IMR-90 (cell line): ENCODE measurements around the gene TREM2. TPM values are rescaled to one million over a fixed set of nuclear protein-coding genes. Genes with fewer than 3 reads are reported as not detected.

Experiments
- ATAC-seq: fragments of 200-7000 bp; cut with Tn5 transposase; 2 replicates; pipeline ENCODE4 v1.9.1; 2020; ENCODE audit warnings: low read depth, mild to moderate bottlenecking, moderate library complexity
- BruUV-seq: library from RNA; stranded (reverse); fragments of 400-500 nt; replicated peaks from 2 replicates; lab custom pipeline; 2021; lab: Mats Ljungman, UMichigan
- CTCF ChIA-PET: fragments of 300-600 bp; formaldehyde crosslinking; extraction: SDS; loops from one replicate; lab custom pipeline; 2021; ENCODE audit warnings: antibody characterized with exemption; lab: Yijun Ruan, JAX
- POLR2A ChIA-PET: fragments of 300-600 bp; sonication (Branson Sonifier 250); formaldehyde crosslinking; loops from one replicate; lab custom pipeline; 2022; ENCODE audit warnings: antibody characterized with exemption; ENCODE audit not compliant: unreplicated experiment; lab: Charles Lee
- DNase-seq: peaks from one replicate; pipeline ENCODE4 v3.0.0; 2013
- H2AFZ ChIP-seq: replicated peaks from 2 replicates; pipeline ENCODE3; 2013; ENCODE audit warnings: low read length, mild to moderate bottlenecking; ENCODE audit not compliant: poor library complexity
- H2AK5ac ChIP-seq: 2 replicates; pipeline ENCODE4 v1.6.1; 2013; ENCODE audit warnings: low read depth, low read length, inconsistent platforms
- H2AK9ac ChIP-seq: replicated peaks from 2 replicates; pipeline ENCODE3; 2013; ENCODE audit warnings: mild to moderate bottlenecking, low read depth, low read length, moderate library complexity; ENCODE audit not compliant: poor library complexity
- H2BK120ac ChIP-seq: 2 replicates; pipeline ENCODE4 v1.6.1; 2013; ENCODE audit warnings: low read depth, low read length, inconsistent platforms
- H2BK15ac ChIP-seq: 3 replicates; pipeline ENCODE4 v1.6.1; 2013; ENCODE audit warnings: low read depth, low read length, inconsistent platforms
- H2BK20ac ChIP-seq: 2 replicates; pipeline ENCODE4 v1.6.1; 2013; ENCODE audit warnings: low read depth, mild to moderate bottlenecking, inconsistent platforms, low read length, moderate library complexity
- H2BK5ac ChIP-seq: 2 replicates; pipeline ENCODE4 v1.6.1; 2013; ENCODE audit warnings: mild to moderate bottlenecking, low read depth, low read length, inconsistent platforms; ENCODE audit not compliant: poor library complexity, severe bottlenecking
- H3K14ac ChIP-seq: replicated peaks from 2 replicates; pipeline ENCODE4 v1.6.1; 2013; ENCODE audit warnings: low read depth, low read length, inconsistent platforms
- H3K18ac ChIP-seq: 2 replicates; pipeline ENCODE4 v1.6.1; 2013; ENCODE audit warnings: low read depth, low read length, control low read depth
- H3K23ac ChIP-seq: 2 replicates; pipeline ENCODE4 v1.6.1; 2013; ENCODE audit warnings: low read depth, low read length, inconsistent platforms
- H3K27ac ChIP-seq: 2 replicates; pipeline ENCODE4 v1.5.1; 2013; ENCODE audit warnings: mild to moderate bottlenecking, control low read depth, low read length; ENCODE audit not compliant: insufficient read depth
- H3K27me3 ChIP-seq: 2 replicates; pipeline ENCODE4 v1.6.1; 2013; ENCODE audit warnings: low read length; ENCODE audit not compliant: control insufficient read depth, insufficient read depth
- H3K36me3 ChIP-seq: 2 replicates; pipeline ENCODE4 v1.6.1; 2013; ENCODE audit warnings: low read length, mixed read lengths; ENCODE audit not compliant: control insufficient read depth, insufficient read depth
- H3K4ac ChIP-seq: 2 replicates; pipeline ENCODE4 v1.6.1; 2013; ENCODE audit warnings: low read depth, low read length, inconsistent platforms
- H3K4me1 ChIP-seq: 2 replicates; pipeline ENCODE4 v1.6.1; 2013; ENCODE audit warnings: low read length, mixed read lengths; ENCODE audit not compliant: control insufficient read depth, insufficient read depth
- H3K4me2 ChIP-seq: 2 replicates; pipeline ENCODE4 v1.6.1; 2013; ENCODE audit warnings: low read depth, mild to moderate bottlenecking, control low read depth, low read length, moderate library complexity
- H3K4me3 ChIP-seq: 2 replicates; pipeline ENCODE4 v1.5.1; 2013; ENCODE audit warnings: low read depth, mild to moderate bottlenecking, control low read depth, low read length, moderate library complexity; ENCODE audit not compliant: insufficient read depth
- H3K56ac ChIP-seq: 2 replicates; pipeline ENCODE4 v1.6.1; 2013; ENCODE audit warnings: low read length, inconsistent platforms; ENCODE audit not compliant: insufficient read depth; ENCODE audit errors: extremely low read depth
- H3K79me1 ChIP-seq, 2 experiments: 2 replicates each; pipeline ENCODE4 v1.6.1; 2013; ENCODE audit warnings: low read length in 2 of 2, inconsistent platforms in 1 of 2, low read depth in 1 of 2
- H3K9ac ChIP-seq: 2 replicates; pipeline ENCODE4 v1.6.1; 2013; ENCODE audit warnings: low read depth, low read length, control low read depth
- H3K9me1 ChIP-seq: 2 replicates; pipeline ENCODE4 v1.6.1; 2013; ENCODE audit warnings: low read length, inconsistent platforms; ENCODE audit not compliant: insufficient read depth
- H3K9me3 ChIP-seq: 2 replicates; pipeline ENCODE4 v1.6.1; 2013; ENCODE audit warnings: low read length; ENCODE audit not compliant: control insufficient read depth, insufficient read depth
- H4K20me1 ChIP-seq: 2 replicates; pipeline ENCODE4 v1.6.1; 2013; ENCODE audit warnings: low read length, inconsistent platforms; ENCODE audit not compliant: insufficient read depth
- H4K5ac ChIP-seq: 2 replicates; pipeline ENCODE4 v1.6.1; 2013; ENCODE audit warnings: mild to moderate bottlenecking, low read depth, low read length, control low read depth
- H4K8ac ChIP-seq, 2 experiments: 2 replicates each; pipeline ENCODE4 v1.6.1; 2013; ENCODE audit warnings: low read depth in 2 of 2, low read length in 2 of 2, control low read depth in 1 of 2, inconsistent platforms in 1 of 2
- H4K91ac ChIP-seq: 2 replicates; pipeline ENCODE4 v1.6.1; 2013; ENCODE audit warnings: low read depth, low read length, inconsistent platforms; ENCODE audit not compliant: insufficient read depth
- CTCF ChIP-seq: conservative IDR thresholded peaks from 2 replicates; pipeline ENCODE4 v1.5.1; 2012; ENCODE audit warnings: mild to moderate bottlenecking, low read depth, low read length, improper control_type of control experiment
- FOS ChIP-seq: fragments of 150-350 bp; IDR thresholded peaks from 2 replicates; pipeline ENCODE4 v1.6.1; 2016; ENCODE audit warnings: low read depth, low read length
- MAFK ChIP-seq: IDR thresholded peaks from 2 replicates; pipeline ENCODE4 v1.6.1; 2012; ENCODE audit warnings: low read depth, low read length, improper control_type of control experiment
- RAD21 ChIP-seq: IDR thresholded peaks from 2 replicates; pipeline ENCODE4 v1.6.1; 2012; ENCODE audit warnings: low read length, improper control_type of control experiment
- RFX5 ChIP-seq: IDR thresholded peaks from 2 replicates; pipeline ENCODE4 v1.8.0; 2012; ENCODE audit warnings: low read depth, mild to moderate bottlenecking, low read length, moderate library complexity
- WGBS, 2 experiments: methylation state at CpG; one replicate each; pipeline versions ENCODE4 v1.1.5 to v1.1.7; 2013; ENCODE audit warnings: missing lambda C conversion rate in 2 of 2; ENCODE audit not compliant: insufficient read length in 1 of 2; ENCODE audit errors: extremely low coverage in 2 of 2; 5-methylcytosine and 5-hydroxymethylcytosine counted together
- dilution Hi-C: fragments of 300-500 bp; cut with HindIII; formaldehyde crosslinking; loops from one replicate; pipeline ENCODE4 v1.14.3; 2018; ENCODE audit warnings: low sequenced_read_pairs; ENCODE audit not compliant: unreplicated experiment
- in situ Hi-C: fragments of 300-500 bp; cut with MboI; formaldehyde crosslinking; loops from 3 replicates; pipeline ENCODE4 v1.14.3; 2019; ENCODE audit warnings: low sequenced_read_pairs, inconsistent platforms, mixed read lengths
- intact Hi-C: fragments of 100-400 bp; cut with micrococcal nuclease; formaldehyde crosslinking; loops from 2 replicates; pipeline ENCODE4 v1.10.0; 2022
- polyA plus RNA-seq, 3 experiments: library from polyadenylated mRNA; depleted of rRNA; stranded (reverse); fragments of >200 nt; gene quantifications; 2 replicates each; pipeline ENCODE4 v1.2.3, GENCODE V29; 2012; ENCODE audit warnings: low replicate concordance in 1 of 3
- total RNA-seq: library from RNA; depleted of rRNA; stranded (reverse); fragments of >200 nt; gene quantifications from 2 replicates; pipeline ENCODE4 v1.2.3, GENCODE V29; 2012

Gene TREM2
- total and polyA plus RNA-seq, 2 of the 4 experiments (the other 2 are of a cell fraction): not detected

- in situ Hi-C loops: no loop called here
- no peak overlapping the region for H2BK15ac ChIP-seq
- H3K56ac ChIP-seq: no peak overlapping the region
- TF ChIP-seq CTCF (no peak), RFX5 (no peak), RAD21 (no peak), MAFK (no peak), FOS (no peak)
- no peak overlapping the region for H3K4me3 ChIP-seq
- ChIA-PET CTCF (no interaction called here), POLR2A (no interaction called here)
- H3K79me1 ChIP-seq: no peaks in the 10 kb centered on the region
- H2AFZ ChIP-seq: no peak overlapping the region
- H3K18ac ChIP-seq: no peak overlapping the region
- H3K14ac ChIP-seq: no peak overlapping the region
- H3K4ac ChIP-seq: no peak overlapping the region
- H3K27me3 ChIP-seq: peaks cover 12% of the 10 kb centered on the region
- no peak overlapping the region for H3K27ac ChIP-seq
- no peak overlapping the region for H2AK5ac ChIP-seq
- H3K36me3 ChIP-seq: no peaks in the 10 kb centered on the region
- H2AK9ac ChIP-seq: no peak overlapping the region
- no peaks in the 10 kb centered on the region for H3K4me1 ChIP-seq
- no peaks in the 10 kb centered on the region for H3K9me1 ChIP-seq
- H2BK5ac ChIP-seq: no peak overlapping the region
- 100% methylated on average over 2 of the region's 3 CpGs; no CpG with 5 or more reads in 1 of the 2 experiments for WGBS, 2 experiments
- no peak overlapping the region for H2BK120ac ChIP-seq
- H4K5ac ChIP-seq: no peak overlapping the region
- H4K20me1 ChIP-seq: no peaks in the 10 kb centered on the region
- dilution Hi-C loops: no loop called here
- no peak overlapping the region for H2BK20ac ChIP-seq
- H4K8ac ChIP-seq: no peak overlapping the region
- intact Hi-C loops: no loop called here
- no TSS peak for BruUV-seq
- H3K4me2 ChIP-seq: no peak overlapping the region
- ATAC-seq: no peak
- H3K9ac ChIP-seq: no peak overlapping the region
- H3K9me3 ChIP-seq: peaks cover 3% of the 10 kb centered on the region
- no peak overlapping the region for H4K91ac ChIP-seq
- DNase-seq: no peak
- H3K23ac ChIP-seq: no peak overlapping the region
Measured at GRCh38 chr6:41194386-41194785, 31.5 kb upstream of the TREM2 start.
